ENCODE results near the gene AP2B1.
"Not testable (repeated sequence)": the region's sequence is repeated elsewhere in the genome, so short reads cannot be mapped to it uniquely, and the experiment has no call there.

Gene AP2B1

DNA sequence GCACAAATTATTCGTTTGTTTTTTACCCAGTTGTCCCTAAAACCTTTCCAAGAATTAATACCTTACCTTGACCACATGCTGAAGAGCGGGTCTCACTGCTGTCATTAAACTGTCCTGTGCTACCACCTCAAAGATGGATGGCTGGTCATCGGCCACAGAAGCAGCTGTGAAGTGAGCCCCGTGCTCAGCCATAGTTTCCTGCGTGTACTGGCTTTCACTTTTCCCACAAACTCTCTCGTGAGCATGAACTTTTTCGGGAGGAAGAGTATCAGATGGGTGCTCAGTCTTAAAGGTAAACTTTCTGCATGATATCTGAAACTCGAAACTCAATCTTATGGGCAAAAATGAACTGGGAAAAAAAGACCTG, 9.3 kb upstream of the AP2B1 start:
- DNase-seq (ENCODE audit: low spot score), result no peak

DNA sequence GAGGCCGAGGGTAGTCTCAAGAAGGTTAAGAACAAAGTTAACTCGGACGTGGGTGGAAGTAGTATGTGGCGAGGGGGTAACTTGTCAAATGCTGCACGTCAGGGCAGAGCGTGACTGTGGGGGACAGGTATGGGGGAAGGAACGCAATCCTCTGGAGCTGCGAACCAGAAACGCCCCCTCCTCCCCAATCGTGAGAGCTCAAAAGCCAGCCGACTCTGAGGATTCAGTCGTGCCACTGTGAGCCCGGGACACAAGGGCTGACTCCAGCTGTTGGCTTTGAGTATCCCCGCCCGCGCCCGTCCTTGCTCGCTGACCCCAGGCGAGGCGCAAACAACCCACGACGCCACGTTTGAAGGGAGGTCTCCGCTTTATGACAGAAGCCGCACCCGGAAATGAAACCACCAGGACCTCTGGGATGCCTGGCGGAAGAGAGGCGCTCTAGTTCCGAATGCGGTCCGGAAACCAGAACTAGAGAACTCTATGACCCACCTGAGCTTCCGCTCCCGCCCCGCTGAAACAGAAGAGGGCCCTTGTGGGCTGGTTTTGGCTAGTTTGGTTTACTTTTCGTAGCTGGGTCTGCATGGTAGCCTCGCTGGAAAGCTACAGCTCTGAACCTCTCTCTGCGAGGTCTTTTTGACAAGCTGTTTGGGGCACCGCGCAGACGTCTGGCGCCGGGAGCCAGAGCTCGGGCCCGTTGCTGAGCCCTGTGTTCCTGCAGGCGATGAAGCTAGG, 8.8 kb upstream of the AP2B1 start, which contains the start of gene PEX12:
Gene PEX12 (minus strand): TSS at position 375 of the 732 bp plus-strand sequence. CDS start 550 bp downstream, outside the sequence.
- DNase-seq (ENCODE audit: low spot score), result peak; percentile 81

DNA sequence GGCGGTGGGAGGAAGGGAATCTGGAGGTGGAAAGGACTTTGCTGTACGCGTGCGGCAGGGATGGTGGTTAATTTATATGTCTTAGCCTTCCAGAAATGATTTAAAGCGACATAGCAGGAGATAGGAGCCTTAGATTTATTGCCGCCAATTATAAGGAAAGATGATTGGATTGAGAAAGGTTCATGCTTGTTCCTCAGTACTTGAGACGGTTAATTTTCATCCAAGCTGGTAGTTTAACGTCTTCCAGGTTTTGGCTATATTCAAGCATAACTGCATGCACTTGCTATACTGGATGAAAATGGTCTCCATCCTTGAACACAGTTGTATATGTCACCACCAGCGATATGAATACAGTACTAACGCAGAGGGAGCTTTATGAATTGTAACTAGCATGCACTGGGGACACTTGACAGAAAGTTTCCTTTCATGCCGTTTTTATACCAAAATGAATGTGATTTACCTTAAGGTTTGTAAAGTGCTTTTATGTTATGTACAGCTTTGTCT, 8.1 kb upstream of the AP2B1 start:
- no peak for DNase-seq (ENCODE audit: low spot score)

DNA sequence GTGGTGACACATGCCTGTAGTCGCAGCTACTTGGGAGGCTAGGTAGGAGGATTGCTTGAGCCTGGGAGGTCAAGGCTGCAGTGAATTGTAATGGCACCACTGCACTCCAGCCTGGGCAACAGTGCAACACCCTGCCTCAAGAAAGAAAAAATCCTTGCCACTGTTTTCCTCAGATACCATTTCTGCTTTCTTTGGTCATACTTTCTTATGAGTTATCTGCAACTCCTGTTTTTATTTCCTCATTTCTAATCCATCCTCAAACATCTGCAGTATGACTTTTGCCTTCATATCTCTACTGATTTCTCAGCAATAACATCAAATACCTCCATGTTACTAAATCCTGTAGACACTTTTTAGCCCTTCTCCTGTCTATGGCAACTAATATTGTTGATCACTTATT, 3.1 kb upstream of the AP2B1 start:
- no peak for DNase-seq (ENCODE audit: low spot score)

DNA sequence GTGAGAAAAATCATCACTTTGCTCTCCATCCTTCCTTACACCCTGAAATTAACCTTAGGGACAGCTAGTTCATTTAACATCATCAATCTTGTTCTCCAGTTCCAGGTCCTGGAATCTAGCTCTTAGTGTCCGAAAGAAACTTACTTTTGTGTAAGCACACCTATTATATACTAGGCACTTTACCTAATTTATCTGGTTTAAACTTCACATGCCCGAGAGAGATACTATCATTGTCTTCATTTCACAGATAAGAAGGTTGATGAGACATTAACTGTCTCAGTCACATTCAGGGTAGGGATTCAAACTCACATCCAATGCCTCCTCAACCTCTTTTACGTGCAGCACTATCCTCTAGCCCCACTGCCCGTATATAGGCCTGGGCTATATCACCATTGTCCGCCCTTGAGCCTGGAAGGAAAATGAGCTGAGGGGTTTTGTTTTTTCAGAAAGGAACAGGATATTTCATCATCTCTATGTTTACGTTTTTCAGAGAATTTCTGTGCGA, 501 bp upstream of the AP2B1 start:
- DNase-seq (ENCODE audit: low spot score), result no peak

DNA sequence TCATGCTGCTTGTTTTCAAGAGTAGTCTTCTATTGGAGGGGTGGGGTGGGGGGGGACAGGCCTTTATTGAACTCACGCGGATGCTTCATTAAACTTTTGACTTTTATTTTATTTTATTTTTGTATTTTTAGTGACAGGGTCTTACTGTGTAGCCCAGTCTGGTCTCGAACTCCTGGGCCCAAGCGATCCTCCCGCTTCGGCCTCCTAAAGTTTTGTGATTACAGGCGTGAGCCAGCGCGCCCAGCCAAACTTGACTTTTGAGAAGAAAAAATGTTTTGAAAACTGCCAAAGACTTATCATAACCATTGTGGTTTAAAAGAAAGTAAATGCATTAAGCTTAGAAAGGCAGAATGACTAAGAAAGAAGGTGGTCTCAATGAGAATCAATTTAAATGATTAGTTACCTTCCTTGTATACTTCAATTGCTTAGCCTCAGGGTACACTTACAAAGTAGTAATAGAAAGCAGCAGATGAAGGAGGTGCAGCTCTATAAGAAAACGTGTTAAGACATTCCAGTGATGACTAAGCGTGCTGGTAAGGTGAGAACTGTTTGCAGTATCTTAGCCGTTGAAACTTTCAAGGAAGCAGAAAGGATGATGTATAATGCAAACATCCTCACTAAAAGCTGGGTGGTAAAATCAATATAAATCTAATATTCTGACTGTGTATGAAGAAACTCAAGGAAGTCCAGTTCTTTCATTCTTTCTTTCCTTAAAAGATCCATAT, 1.2 kb downstream of the AP2B1 start:
- no peak for DNase-seq (ENCODE audit: low spot score)

DNA sequence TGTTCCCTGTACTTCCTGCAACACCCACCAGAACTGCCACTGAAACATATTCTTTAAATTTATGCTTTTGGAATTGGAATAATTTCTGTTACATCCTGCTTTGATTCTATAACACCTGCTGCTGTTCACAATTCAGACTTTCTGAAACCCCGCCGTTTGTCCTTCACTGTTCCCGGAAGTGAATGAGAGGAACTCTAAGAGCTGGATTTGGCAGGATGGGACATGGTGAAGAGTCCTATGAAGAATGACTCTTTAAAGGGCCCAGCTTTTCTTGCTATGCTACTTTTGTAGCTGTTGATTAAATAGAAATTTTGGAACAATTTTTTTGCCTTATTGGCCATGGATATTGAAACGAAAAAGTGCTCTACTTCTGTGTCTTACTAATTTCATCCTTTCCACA, 8.9 kb downstream of the AP2B1 start:
- DNase-seq (ENCODE audit: low spot score), result no peak

DNA sequence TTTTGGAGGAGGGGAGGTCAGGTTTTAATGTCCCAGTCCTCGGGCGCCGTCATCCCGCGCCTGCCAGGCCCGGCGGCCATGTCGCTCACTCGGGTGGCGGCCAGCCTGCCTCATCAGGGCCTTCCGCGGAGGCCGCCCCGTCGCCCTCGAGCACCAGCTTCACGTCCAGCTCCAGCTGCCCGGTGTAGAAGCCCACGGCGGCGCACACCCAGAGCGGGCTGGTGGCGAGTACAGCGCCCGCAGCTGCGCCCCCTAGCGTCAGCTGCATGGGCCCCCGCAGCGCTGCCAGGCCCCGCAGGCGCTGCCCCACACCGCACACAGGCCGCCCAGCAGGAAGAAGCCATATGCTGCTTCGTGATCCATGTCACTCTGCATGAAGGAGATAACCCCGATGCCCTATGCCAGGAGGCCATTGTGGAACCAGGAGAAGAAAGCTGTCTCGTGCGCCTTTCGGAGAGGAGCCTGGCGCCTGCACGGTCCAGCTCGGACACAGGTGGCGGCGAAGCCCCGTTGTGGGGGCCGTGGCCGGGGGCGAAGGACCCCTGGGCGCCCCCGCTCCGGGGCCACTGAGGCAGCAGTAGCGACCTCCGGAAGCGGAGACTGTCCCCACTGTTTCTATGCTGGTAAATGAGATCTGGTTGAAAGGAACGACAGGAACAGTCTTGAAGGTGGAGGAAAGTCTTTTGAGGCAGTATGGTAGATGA, 9.6 kb downstream of the AP2B1 start:
- DNase-seq (ENCODE audit: low spot score), result peak; percentile 76

DNA sequence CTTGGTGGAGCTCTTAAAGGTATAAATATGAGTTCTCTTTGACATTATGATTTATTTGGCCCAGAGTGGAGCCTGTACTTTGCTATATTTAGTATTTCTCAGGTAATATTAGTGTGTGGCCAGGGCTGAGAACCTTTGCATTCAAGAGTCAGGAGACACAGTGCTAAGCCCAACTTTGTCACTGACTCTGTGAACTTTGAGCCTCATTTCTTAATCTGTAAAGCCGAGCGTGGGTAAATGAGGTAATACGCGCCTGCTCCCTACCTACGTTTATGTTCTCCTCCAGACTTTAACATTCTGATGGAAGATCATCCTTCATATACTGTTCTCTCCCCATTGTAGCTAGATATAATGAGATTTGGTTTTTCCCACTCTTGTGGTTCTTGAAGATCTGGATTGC, 10.5 kb downstream of the AP2B1 start:
- DNase-seq (ENCODE audit: low spot score), result no peak

DNA sequence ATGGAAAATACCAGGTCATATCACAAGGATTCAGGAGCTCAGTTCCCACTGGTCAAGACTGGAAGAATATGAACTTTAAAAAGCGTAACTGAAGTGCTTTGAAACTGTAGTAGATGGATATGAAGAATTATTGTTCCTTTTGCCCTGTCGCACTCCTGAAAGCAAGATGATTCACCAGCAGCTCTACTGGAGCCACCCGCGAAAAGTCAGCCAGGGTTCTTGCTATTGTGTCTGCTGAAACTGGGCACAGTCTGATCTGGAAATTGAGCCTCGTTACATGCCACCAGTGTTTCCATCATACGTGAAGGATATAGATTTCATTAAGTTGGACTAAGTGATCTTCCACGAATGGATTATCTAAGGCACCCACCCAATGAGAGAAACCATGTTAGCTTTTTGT, 16.6 kb downstream of the AP2B1 start:
- DNase-seq (ENCODE audit: low spot score), result no peak

DNA sequence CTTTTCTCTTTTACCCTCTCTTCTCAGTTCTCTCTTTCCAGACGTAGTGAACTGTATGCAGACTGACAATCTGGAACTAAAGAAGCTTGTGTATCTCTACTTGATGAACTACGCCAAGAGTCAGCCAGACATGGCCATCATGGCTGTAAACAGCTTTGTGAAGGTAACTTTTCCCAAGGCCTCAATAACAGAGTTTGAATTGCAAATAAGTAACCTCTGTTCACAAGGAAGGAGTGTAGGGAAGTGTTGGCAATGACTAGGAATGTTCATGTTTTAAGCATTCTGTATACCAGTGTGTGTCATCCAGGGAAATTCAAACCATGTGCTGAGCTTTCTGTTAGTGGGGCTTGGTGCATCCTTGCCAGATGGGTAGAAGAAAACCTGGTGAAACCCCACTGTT, 18.6 kb downstream of the AP2B1 start:
- no peak for DNase-seq (ENCODE audit: low spot score)

DNA sequence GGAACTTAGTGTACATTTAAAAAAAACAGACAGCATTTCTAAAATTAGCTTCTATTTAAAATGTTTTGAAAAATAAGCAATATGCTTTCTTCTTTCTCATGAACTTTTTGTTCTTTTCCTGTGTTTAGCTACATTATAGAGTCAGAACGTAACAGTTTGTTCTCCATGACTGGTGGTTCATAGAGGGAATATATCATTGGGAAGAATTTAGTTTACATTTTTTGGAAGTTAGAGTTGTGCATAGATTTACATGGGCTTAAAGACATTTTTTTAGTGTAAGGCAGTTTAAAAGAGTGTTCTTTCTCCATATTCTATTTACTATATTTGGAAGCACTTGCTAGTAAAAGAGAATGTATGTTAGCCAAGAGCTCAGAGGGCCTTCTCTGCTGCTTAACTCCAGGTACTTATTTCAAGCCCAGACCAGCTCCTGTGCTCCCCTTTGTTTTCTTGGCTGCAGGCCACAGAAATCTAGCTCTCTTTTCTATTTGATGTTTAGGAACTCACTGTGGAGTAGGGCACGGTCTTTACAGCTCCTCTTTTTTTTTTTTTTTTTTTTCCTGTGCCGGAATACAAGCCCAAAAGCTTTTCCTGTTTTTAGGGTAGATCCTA, 20.2 kb downstream of the AP2B1 start:
- no peak for DNase-seq (ENCODE audit: low spot score)

DNA sequence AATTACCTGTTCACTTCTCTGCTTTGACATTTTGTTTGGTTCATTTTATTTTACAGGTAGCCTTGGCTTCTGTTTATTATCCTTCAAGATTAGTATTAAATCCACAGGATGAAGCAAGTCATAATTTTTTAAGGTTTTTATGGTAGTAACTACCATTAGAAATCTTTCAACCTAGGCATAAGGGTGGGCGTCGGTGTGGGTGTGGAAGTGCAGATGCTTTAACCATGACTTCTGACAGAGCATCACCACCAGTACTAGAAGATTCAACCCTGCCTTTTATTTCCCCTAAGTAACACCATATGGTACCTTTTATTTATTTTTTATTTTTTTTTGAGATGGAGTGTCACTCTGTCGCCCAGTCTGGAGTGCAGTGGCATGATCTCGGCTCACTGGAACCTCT, 22.7 kb downstream of the AP2B1 start:
- no peak for DNase-seq (ENCODE audit: low spot score)

DNA sequence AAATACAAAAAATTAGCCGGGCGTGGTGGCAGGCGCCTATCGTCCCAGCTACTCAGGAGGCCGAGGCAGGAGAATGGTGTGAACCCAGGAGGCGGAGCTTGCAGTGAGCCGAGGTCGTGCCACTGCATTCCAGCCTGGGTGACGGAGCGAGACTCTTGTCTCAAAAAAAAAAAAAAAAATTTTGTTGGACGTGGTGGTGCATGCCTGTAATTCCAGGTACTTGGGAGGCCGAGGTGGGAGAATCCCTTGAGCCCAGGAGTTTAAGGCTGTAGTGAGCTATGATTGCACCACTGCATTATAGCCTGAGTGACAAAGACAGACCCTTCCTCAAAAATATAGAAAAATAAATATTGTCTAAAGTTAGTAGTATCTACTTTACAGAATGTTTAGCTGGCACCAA, 23.6 kb downstream of the AP2B1 start:
- DNase-seq (ENCODE audit: low spot score), result not testable (repeated sequence)

DNA sequence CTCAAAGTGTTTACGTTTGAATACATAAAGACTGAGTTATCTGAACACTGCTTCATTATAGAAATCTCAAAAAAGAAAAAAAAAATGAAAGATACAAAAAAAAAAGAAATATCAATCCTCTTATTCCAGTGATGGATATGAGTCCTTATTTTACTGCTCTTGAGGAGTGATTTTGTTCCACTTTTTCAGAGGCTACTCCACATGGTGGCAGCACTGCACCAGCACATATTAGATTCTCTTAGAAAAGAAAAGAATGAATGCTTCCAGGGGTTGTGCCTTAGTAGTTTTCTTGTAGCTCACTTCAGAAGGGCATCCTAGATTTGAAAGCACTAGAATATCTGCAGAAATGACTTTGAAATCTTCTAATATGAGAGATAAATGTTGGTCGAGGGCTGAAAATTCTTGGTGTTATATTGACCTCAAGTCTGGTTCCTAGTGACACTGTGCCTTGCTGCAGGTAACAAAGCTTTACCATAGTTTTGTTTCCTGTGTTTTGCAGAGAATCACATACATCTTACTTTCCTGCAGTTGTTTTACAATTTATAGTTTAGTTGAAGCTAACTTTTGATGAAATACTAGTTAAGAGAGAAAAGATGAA, 25.9 kb downstream of the AP2B1 start:
- DNase-seq (ENCODE audit: low spot score), result peak; percentile 22

DNA sequence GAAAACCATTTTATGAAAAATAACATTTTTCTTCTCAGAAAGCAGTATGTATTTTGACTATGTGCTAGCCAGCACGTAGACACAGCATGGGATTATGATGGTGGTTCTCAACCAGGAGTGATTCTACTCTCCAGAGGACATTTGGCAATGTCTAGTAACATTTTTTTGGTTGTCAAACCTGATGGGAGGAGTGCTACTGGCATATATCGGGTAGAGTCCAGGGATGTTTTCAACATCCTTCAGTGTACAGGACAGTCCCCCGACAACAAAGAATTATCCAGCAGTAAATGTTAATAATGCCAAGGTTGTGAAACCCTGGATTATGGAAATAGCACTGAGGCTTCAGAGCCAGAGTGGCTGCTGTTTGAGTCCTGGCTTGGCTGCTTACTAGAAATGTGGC, 27.7 kb downstream of the AP2B1 start:
- no peak for DNase-seq (ENCODE audit: low spot score)

DNA sequence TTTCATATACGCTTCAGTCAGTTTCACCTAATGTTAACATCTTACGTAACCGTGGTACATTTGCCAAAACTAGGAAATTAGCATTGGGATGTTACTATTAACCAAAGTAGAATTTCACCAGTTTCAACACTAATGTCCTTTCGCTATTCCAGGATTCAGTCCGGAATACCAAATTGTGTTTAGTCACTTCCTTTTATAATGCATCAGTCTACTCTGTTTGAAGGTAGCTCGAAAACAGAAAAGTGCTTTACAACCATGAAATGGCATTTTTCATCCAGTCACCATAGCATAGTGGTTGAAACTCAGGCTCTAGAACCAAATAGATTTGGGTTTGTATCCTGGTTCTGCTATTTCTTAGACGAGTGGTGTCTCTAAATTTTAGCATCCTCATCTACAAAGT, 29.4 kb downstream of the AP2B1 start:
- no peak for DNase-seq (ENCODE audit: low spot score)

DNA sequence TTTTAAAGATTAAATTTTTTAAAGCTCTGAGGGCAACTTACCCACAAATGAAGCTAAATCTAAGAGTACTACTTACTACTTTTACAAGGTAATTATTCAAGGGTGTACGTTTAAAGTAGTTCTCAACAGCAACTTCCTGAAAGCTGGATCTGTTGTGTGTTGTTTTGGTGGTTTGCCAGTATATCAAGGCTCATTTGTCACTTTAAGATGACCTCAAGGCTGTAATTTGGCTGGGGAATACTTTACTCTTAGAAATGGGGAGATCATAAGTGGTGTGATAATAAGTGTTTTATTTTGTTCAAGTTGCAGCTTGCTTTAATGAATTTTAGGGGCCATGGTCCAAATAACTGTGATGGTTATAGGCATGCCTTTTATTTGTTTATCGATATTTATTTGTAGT, 30.4 kb downstream of the AP2B1 start:
- DNase-seq (ENCODE audit: low spot score), result no peak

DNA sequence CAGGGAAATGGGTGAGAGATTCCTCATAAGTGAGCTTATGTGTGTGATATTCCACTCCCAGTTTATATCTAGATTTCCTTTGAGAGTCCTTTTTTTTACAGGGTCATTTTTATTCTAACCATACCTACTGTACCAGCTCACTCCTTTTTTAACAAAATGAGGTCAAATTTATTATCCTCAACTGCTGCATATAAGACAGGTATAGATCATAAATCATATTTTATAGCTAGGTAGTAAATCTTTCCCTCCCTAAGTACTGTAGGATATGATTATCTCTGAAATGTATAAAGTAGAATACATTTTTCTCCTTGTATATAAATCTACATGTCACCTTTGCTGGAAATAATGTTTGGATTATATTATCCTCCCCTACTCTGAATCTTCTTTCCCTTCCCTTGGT, 31.5 kb downstream of the AP2B1 start:
- no peak for DNase-seq (ENCODE audit: low spot score)

DNA sequence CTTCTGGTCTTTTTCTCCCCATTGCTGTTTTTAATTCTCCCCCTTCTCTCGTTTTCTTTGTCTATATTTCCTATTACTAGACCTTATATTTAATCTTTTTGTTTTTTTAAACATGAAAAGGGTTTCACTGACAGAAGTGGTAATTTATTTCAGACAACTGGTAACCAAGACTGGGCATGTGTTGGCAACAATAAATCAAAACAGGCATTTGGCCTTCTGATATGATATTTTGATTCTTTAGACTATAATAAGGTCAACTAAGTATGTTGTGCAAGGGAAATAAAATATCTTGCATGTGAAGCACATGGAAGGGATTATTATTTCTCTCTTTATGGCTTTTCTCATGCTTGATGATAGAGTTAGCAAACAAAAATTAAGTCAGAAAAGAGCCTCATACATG, 34.6 kb downstream of the AP2B1 start:
- no peak for DNase-seq (ENCODE audit: low spot score)

DNA sequence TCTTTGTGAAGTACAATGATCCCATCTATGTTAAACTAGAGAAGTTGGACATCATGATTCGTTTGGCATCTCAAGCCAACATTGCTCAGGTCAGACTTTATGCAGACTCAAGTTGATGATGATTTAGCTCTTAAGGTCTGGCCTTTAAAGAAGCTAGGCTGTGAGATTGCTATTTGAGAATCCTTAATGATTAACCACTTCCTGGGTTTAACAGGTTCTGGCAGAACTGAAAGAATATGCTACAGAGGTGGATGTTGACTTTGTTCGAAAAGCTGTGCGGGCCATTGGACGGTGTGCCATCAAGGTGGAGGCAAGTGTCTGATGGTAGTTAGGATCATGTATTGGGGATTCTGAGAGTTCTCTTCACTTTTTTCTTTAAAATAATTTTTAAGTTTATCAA, 40.3 kb downstream of the AP2B1 start:
- no peak for DNase-seq (ENCODE audit: low spot score)

All from iPS-NIHi11 (cell line).